ENCODE data around the gene MT1B.
A peak's percentile ranks its signal among the peaks of the same experiment; 100 is the strongest.

MT1B gene

GRCh38 chr16:56675685-56676210 lies 24.1 kb downstream of the MT1B start:
- H3K4me3 ChIP-seq (ENCODE audit: low read depth, low read length), result peak overlapping the region; percentile 27
- TF ChIP-seq CTCF (IDR thresholded peaks at IDR 0.05; ENCODE audit: low read depth, low read length, missing control alignments), result no peak
- DNase-seq (ENCODE audit: low read depth), result no peak

- no peak overlapping the region for H3K4me3 ChIP-seq (ENCODE audit: low read depth, low read length)
- DNase-seq (ENCODE audit: low read depth), result no peak
- no peak for TF ChIP-seq CTCF (IDR thresholded peaks at IDR 0.05; ENCODE audit: low read depth, low read length, missing control alignments)
These were observed 25.8 kb downstream of the MT1B start for GRCh38 chr16:56677474-56677873.

- TF ChIP-seq CTCF (IDR thresholded peaks at IDR 0.05; ENCODE audit: low read depth, low read length, missing control alignments), result no peak
- H3K4me3 ChIP-seq (ENCODE audit: low read depth, low read length), result no peak overlapping the region
- no peak for DNase-seq (ENCODE audit: low read depth)
These were observed 27.5 kb downstream of the MT1B start for GRCh38 chr16:56679078-56679730.

GRCh38 chr16:56679818-56680217 lies 28.1 kb downstream of the MT1B start:
- no peak for DNase-seq (ENCODE audit: low read depth)

GRCh38 chr16:56681939-56682702 lies 30.4 kb downstream of the MT1B start, which contains the start of gene MT1X:
Gene MT1X (plus strand): TSS chr16:56682470. CDS start chr16:56682541, 71 bp downstream.
- DNase-seq (ENCODE audit: low read depth), result peak; percentile 61
- peak within 1 kb of the TSS; percentile 64 for H3K4me3 ChIP-seq (ENCODE audit: low read depth, low read length)
- no peak for TF ChIP-seq CTCF (IDR thresholded peaks at IDR 0.05; ENCODE audit: low read depth, low read length, missing control alignments)

More at GRCh38 chr16:56679818-56680217, 28.1 kb downstream of the MT1B start:
- no peak overlapping the region for H3K4me3 ChIP-seq (ENCODE audit: low read depth, low read length)
- no peak for TF ChIP-seq CTCF (IDR thresholded peaks at IDR 0.05; ENCODE audit: low read depth, low read length, missing control alignments)

GRCh38 chr16:56682703-56683397 lies 31.2 kb downstream of the MT1B start:
- DNase-seq (ENCODE audit: low read depth), result no peak
- H3K4me3 ChIP-seq (ENCODE audit: low read depth, low read length), result peak overlapping the region; percentile 64
- no peak for TF ChIP-seq CTCF (IDR thresholded peaks at IDR 0.05; ENCODE audit: low read depth, low read length, missing control alignments)

Measured in GM12864 (cell line).